ENCODE measurements around the gene DUOX1.

- no peak for TF ChIP-seq POLR2A (IDR thresholded peaks at IDR 0.05; ENCODE audit: low read depth, low read length)
- TF ChIP-seq CTCF (IDR thresholded peaks at IDR 0.05; ENCODE audit: extremely low read depth in 1 of 2, insufficient read depth in 1 of 2, low read depth in 1 of 2, low read length in 2 of 2), result no peak
- no peak for TF ChIP-seq MAX (IDR thresholded peaks at IDR 0.05; ENCODE audit: insufficient read depth, insufficient read length)
- TF ChIP-seq POLR2AphosphoS5 (IDR thresholded peaks at IDR 0.05; ENCODE audit: insufficient read depth, low read depth, low read length), result no peak
- TF ChIP-seq MYC (IDR thresholded peaks at IDR 0.05; ENCODE audit: low read depth, low read length), result no peak
- TF ChIP-seq EZH2 (IDR thresholded peaks at IDR 0.05; ENCODE audit: borderline replicate concordance, low read depth, low read length, severe bottlenecking), result no peak
These were observed 10.9 kb downstream of the DUOX1 start for GRCh38 chr15:45140557-45141250.
